NOMO-1 treated with DMSO at 0.1 percent for 48 hours (cell line): ENCODE results near the gene STPG3.

Experiments
- DNase-seq: peaks from one replicate; lab custom pipeline; 2025; ENCODE audit not compliant: unreplicated experiment; lab: John Stamatoyannopoulos, UW

The STPG3 gene

DNA sequence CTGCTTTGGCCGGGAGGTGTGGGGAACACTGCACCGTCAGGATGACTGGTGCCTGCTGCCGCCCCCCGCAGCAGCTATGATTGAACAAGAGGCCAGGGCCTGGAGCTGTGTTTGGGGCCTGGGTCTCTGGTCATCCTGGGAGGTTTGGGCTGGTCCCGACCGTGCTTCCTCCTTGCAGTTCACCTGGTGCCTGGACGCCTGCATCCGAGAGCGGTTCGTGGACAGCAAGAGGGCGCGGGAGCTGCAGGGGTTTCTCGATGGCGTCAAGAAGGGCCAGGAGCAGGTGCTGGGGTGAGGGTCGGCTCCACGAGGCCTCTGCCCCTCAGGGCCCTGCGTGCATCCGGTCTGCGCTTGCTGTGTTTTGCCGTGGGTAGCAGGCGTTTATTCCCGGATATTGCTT, 13.0 kb downstream of the STPG3 start:
- no peak for DNase-seq

GRCh38 chr9:137265496-137266161, 14.5 kb downstream of the STPG3 start:
- no peak for DNase-seq

DNA sequence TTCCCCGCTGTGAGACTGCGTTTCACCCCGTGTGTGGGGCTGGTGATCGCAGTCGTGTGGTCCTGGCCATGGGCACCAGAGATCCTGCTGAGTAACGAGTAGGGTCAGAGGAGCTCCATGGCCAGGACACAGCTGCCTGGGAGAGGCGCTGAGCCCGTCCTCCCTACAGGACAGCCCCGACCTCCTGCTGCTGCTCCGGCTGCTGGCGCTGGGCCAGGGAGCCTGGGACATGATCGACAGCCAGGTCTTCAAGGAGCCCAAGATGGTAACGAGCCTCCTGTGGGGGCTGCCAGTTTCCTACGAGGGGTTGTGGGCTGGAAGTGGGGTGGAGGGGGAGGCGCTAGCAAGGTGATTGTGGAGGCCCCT, 15.1 kb downstream of the STPG3 start:
- DNase-seq, result no peak

DNA sequence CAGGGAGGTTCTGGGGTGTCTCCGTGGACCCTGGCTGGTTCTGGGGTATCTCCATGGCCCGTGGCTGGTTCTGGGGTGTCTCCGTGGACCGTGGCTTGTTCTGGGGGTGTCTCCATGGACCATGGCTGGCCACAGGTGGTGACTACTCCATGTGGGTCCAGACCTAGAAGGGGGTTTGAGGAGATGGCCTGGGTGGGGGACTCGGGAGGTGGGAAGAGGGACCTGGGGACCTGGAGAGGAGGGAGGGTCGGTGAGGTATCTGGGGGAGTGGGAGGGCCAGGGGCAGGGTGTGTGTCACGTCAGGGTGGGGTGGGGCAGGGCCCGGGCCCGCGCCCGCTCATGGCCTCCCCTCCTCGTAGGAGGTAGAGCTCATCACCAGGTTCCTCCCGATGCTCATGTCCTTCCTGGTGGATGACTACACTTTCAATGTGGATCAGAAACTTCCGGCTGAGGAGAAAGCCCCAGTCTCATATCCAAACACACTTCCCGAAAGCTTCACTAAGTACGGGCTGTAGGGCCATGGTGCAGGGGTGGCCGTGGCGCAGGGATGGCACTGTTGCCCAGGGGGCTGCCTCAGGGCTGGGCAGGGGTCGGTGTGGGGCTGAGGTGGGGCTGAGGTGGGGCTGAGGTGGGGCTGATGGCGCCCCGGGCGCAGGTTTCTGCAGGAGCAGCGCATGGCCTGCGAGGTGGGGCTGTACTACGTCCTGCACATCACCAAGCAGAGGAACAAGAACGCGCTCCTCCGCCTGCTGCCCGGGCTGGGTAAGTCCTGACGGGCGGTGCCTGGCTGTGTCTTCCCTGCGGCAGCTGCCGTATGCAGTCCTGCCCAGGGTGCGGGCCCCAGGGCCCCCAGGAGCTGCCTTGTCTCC, 15.7 kb downstream of the STPG3 start:
- DNase-seq, result no peak

GRCh38 chr9:137267933-137268355, 16.9 kb downstream of the STPG3 start:
- DNase-seq, result no peak

DNA sequence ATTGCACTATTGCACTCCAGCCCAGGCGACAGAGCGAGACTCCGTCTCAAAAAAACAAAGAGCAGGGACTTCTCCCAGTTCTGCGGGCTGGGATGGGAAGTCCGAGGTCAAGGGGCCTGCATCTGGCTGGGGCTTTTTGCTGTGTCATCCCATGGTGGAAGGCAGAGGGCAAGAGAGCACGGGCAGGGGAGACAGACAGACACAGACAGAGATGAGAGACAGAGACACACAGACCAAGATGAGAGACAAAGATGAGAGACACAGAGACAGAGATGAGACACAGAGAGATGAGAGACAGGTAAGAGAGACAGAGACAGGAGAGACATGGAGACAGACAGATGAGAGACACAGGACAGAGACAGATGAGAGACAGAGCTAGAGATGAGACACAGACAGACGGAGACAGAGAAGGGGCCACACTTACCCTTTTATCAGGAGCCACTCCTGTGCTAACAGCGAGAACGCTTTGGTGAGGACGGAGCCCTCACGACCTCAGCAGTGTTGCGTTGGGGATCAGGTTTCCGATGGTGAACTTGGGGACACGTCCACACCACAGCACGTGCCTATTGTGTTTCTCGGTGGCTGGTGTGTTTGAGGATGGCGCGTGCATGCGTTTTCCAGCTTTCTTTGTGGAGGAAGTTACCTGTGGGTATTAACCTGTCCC, 17.6 kb downstream of the STPG3 start:
- DNase-seq, result no peak

DNA sequence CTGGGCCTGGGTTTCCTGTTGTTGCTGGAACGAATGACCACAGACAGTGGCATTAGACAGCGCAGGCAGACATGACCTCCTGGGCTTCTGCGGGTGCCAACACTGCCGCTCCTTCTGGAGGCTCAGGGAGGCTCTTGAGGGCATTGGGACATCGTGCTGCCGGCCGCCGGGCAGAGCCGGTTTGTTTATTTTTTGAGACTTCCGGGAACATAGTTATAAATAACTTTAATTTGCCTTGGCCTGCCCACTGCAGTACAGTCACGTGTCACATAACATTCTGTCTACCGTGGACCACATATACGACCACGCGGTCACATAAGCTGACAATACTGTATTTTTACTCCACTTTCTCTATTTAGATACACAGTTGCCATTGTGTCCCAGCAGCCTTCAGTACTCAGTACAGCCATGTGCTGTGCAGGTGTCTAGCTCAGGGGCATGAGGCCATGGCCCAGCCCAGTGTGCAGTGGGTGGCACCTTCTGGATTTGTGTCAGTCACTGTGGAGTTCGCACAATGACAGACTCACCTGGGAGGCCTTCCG, 18.2 kb downstream of the STPG3 start:
- peak; percentile 94 for DNase-seq

DNA sequence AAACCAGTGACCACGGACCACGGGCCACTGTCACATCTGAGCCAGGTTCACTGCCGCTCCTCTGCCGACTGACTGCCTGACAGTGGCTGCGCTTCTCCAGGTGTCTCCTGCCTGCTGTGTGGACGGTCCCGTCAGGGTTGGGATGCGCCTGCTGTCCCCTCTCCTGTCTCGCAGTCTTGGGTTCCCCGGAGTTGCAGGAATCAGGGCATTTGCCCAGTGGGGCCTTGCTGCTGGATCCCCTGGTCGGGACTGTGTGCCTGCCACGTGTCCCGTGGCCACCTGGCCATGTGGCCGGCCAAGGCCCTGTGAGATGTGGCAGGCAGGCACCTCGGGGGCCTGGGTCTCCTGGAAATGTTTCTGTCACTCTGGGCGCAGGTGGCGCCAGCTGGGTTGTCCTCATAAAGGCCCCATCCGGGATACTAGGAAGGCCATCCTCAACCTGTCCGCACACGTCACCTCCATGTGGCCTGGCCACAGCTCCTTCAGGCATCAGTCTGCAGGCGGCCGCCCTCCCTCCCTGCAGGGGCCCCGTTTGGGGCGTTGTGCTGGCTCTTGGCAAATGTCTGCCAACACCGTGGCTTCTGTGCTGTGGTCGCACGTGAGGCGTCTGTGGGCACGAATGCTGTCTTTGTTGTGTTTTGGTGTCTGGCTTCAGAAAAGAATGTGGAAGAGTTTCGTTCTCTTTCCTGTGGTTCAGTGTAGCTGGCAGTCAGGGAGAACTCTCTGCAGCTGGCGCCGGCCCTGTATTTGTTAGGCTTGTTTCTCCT, 20.0 kb downstream of the STPG3 start:
- no peak for DNase-seq

GRCh38 chr9:137271696-137272076, 20.6 kb downstream of the STPG3 start:
- DNase-seq, result no peak

GRCh38 chr9:137272241-137273094, 21.4 kb downstream of the STPG3 start:
- DNase-seq, result no peak

DNA sequence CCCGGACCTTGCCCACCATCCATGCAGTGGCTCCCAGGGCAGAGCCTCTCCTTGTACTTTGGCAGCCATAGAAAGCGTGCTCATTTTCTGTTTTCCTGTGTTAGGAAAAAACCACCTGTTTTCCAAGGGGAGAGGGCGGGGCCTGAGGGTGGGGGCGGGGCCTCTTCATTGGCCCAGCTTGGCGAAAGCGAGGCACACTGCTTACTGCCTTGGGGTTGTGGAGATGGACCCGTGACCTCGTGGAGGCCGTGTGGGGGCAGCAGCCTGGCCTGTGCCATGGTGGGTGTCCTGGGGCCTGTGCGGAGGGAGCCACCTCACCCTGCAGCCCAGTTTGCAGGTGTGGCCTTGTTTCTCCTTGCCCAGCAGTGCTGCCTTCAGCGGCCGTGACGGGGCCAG, 22.0 kb downstream of the STPG3 start:
- DNase-seq, result no peak

- DNase-seq, result no peak
Measured at GRCh38 chr9:137273611-137274320, 22.7 kb downstream of the STPG3 start.

GRCh38 chr9:137275203-137275587, 24.1 kb downstream of the STPG3 start:
- DNase-seq, result no peak

DNA sequence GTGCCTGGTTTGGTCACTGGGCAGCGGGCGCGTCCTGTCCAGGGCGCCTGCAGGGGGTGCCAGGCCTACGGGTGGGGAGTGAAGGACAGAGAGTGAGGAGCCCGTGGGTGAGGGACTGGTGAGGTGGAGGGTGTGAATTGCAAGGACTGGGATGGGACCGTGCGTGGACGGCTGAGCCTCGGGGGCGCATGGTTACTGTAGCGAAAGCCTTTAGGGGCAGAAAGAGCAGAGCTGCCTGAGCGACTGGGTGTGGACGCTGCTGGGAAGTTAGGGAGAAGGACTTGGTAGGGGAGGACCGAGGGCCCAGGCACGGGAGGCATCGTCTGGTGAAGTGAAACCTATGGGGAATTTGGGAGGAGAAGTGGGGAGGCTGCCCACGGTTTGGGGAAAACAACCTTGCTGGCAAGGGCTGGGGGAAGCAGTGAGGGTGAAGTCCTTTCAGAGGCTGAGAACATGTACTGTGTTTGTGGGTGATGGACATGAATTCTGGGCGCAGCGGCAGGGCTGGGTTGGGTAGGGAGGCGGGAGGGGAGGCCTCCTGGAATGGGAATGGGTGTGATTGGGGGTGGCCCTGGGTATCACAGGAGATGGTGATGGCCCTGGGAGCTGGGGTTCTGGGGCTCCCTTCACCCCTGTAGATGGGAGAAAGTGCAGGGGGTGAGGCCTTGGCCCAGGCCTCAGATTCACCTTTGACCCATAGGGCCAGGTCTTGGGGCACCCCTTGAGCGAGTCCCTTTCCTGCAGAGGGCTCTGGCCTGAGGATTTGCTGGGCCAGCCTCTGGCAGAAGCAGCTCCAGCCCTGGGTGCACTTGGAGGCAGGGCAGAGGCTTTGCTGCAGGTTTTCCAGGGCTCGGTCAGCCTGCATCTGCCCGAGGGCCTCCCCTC, 24.7 kb downstream of the STPG3 start:
- DNase-seq, result no peak

DNA sequence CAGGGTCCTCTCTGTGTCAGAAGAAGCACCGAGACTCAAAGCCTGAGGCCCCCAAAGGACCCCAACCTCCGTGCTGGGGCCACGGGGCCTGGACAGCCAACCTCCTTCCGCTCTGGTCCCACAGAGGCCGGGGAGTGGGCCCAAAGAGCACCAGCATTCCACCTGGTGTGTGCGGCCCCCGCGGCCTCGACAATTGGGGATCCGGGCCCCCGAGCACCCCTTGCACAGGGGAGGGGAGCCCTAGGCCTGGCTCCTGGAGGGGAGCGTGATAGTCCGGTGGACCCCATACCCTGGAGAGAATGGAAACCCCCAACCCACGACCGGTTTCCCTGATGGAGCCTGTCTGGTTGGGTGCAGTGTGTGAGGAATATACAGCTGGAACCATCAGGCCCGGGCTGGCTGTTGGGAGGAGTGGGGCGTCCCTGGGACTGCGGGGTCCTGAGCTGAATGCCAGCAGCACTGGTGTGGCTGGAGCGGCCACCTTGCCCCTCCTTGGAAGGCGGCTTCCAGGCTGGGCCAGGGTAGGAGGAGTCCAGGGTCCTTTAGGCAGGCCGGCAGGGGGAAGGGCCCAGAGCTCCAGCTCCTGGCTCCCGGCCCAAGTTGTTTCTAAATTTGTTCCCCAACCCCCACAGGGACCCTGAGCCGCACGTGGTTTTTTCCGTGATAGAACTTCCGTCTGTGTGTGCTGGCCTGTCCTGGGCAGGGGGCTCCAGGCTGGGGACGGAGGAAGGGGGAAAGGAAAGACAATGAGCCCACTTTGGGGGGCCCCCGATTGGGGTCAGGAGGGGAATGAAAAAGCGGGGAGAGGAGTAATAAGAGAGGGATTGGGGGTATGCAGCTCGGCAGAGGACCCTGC, 25.6 kb downstream of the STPG3 start:
- peak; percentile 76 for DNase-seq

GRCh38 chr9:137277329-137278041, 26.4 kb downstream of the STPG3 start, which contains the start of gene TOR4A:
TSS of gene TOR4A (plus strand) at chr9:137277726. CDS start at chr9:137278690, 964 bp downstream.
- DNase-seq, result peak; percentile 96
